Cardiac septum (tissue), 1 donor: Measurements from ENCODE around the gene VWDE. TPM values are rescaled to one million over a fixed set of nuclear protein-coding genes. Genes with fewer than 3 reads are reported as not detected.

Source experiments
- DNase-seq: peaks from one replicate; pipeline ENCODE4 v3.0.0-alpha.2; 2020; ENCODE audit warnings: low spot score
- intact Hi-C: fragments of 100-400 bp; cut with DNase I; formaldehyde crosslinking; loops from one replicate; pipeline ENCODE4 v1.14.0; 2022
- total RNA-seq: library from RNA; stranded (reverse); fragmentation: NEBNext Ultra II Directional; extraction: Animal tissue kit (Norgen Biotek cat#: 25700); gene quantifications from one replicate; pipeline ENCODE4 v1.2.1, GENCODE V29; 2021
- donor health status: DM: no; HTN: no; CAD: no.

VWDE gene
- total RNA-seq, 1 donor from 2014 or later: 0.38 TPM

- no peak for DNase-seq
- intact Hi-C loops: no loop called here
Observed at GRCh38 chr7:12351843-12352242, 51.8 kb downstream of the VWDE start.

GRCh38 chr7:12350971-12351370 lies 52.7 kb downstream of the VWDE start:
- DNase-seq: no peak
- intact Hi-C loops: no loop called here

- intact Hi-C loops: no loop called here
Observed at GRCh38 chr7:12337095-12337494, 66.6 kb downstream of the VWDE start.

GRCh38 chr7:12328888-12329770 lies 74.5 kb downstream of the VWDE start:
- DNase-seq: no peak
- intact Hi-C loops: no loop called here

More at GRCh38 chr7:12337095-12337494, 66.6 kb downstream of the VWDE start:
- no peak for DNase-seq

- intact Hi-C loops: no loop called here
- DNase-seq: no peak
Observed at GRCh38 chr7:12327922-12328321, 75.7 kb downstream of the VWDE start.

DNA sequence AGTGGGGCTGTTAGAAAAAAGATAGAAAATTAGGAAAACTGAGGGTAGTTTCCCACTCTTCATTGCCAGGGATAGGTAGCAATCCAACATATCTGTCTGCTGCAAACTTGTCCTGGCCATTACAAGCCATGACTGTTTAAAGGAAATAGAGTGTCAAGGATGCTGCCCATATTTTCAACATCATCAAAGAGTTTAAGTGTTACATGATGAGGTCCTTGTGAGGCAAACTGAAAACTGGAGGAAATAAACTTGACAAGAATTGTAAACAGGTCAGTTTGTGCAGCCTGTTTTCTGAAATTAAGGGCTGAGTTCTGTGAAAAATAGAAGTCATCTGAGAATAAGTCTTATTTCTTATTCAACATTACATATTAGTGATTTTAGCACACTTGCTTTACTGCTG lies 78.0 kb downstream of the VWDE start:
- no peak for DNase-seq
- intact Hi-C loops: no loop called here

GRCh38 chr7:12323415-12323814 lies 80.2 kb downstream of the VWDE start:
- intact Hi-C loops: loop anchor here (5.0 kb wide), 2 partner anchors 256 to 901 kb away; no protein-coding TSS in a partner anchor
- no peak for DNase-seq

DNA sequence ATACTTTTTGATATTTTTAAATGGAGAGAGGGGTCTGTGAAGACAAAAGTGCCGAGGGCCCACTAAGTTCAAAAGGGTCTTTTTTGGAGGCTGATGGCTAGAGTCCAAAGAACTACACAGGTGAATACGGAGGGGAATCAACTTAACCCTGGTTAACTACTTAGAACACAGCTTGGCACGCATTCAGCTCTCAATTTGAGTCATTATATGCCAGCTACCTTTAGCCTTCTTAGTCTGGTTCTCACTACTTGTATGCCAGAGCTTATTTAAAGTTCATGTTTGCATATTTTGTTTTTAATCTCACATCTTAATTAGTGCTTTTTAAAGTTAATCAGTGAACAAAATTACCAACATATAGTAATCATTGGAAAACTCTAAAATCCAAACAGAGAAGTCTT lies 80.8 kb downstream of the VWDE start:
- intact Hi-C loops: loop anchor here (5.0 kb wide), 2 partner anchors 256 to 901 kb away; no protein-coding TSS in a partner anchor
- DNase-seq: no peak

DNA sequence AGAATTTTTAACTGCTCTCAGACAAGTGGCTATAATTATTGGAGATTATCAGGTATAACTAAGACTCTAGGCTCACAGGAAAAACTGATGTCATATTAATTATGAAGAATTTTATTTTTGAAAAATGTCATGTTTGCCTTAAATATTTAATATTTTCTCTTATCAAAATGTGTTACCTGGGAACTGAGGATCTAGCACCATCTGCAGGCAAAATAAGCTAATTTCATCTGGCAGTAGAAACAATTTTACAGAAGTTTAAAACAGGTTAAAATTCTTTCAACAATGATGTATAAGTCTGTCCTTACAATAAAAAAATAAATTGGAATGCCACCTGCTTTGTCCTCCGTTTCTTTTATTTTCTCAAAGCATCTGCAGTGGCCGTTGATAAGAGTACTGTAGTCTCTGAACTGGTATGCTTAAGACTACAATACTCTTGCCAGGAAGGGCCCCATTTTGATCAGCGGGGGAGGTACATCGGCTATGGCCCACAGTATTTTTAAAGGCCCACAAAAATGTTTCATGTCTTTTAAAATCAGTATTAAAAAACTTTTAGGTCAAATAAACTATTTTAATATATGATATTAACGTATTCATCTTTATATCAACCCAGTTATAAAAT lies 81.3 kb downstream of the VWDE start:
- DNase-seq: no peak
- intact Hi-C loops: loop anchor here (5.0 kb wide), 2 partner anchors 255 to 900 kb away; no protein-coding TSS in a partner anchor

GRCh38 chr7:12320987-12321647 lies 82.5 kb downstream of the VWDE start:
- intact Hi-C loops: loop anchor here (5.0 kb wide), 2 partner anchors 254 to 899 kb away; no protein-coding TSS in a partner anchor

DNA sequence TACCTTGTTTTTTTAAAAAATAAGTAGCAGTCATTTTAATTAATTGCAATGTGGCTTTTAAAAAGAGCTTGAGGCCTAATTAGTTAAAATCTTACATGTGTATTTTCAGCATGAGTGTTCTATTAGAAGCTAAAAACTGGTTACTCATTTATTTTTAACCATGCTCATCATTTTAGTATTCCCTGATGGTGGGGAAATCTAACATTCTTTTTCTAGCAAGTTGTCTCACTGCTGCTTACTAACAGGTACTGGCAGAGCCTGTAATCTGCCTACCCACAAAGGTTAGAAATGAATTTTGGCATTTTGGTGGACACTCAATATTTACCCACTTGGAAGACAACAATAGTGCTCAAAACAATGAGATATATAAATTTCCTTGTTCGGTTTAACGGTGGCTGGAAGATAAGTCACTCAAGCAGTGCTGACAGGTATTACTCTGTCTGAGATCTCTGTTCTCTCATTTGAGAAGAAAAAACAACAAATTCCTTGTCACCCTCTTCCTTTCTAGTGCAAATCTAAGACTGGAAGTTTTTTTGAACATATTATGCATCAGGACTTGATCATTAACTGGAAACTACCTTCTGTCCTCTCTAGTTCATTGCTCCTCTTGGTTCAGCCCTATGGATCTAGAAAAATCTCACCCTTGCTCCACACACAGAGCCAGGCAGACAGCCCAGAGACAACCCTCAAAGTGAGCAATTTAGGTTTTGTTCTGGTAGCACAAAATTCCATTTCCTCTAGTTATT lies 83.3 kb downstream of the VWDE start:
- intact Hi-C loops: loop anchor here (5.0 kb wide), 2 partner anchors 253 to 898 kb away; no protein-coding TSS in a partner anchor
- no peak for DNase-seq

More at GRCh38 chr7:12320987-12321647, 82.5 kb downstream of the VWDE start:
- DNase-seq: no peak

DNA sequence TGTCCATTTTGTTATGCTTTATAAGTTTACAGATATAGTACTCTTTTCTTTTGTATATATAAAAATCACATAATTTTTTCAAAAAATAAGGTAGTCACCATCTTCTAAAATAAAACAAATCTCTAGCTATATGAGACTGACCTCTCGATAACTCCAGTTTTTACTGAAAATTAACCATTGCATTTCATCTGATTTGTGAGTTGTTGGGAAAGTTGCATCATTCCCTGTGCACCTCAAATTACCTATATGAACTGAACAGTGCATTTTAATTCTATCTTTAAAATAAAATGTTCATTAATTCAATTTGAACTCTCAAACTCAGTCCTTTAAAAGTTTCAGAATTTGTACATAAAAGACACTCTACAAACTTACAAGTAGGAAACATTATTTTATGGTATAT lies 86.0 kb downstream of the VWDE start:
- intact Hi-C loops: no loop called here

GRCh38 chr7:12316925-12317324 lies 86.7 kb downstream of the VWDE start:
- no peak for DNase-seq
- intact Hi-C loops: no loop called here

More for the DNA sequence above, 86.0 kb downstream of the VWDE start:
- no peak for DNase-seq

DNA sequence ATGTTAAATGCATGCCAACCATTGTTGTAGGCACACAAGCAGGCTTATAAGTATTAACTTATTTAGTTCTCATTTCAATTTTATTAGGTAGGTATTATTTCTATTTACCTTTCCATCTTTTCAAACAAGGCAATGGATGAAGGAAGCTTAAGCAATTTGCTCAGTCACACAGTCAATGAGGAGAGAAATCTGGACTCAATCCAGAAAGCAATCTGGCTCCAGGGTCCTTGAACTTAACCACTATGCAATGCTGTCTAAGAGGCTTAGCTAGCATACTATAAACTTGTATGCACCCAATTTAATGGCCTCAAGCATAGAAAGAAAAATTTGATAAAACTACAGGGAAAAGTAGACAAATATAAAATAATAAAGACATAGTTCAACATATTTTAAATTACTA lies 88.6 kb downstream of the VWDE start:
- DNase-seq: no peak
- intact Hi-C loops: no loop called here

- intact Hi-C loops: no loop called here
- DNase-seq: no peak
Observed at GRCh38 chr7:12314199-12314598, 89.5 kb downstream of the VWDE start.

GRCh38 chr7:12305502-12305901 lies 98.2 kb downstream of the VWDE start:
- intact Hi-C loops: no loop called here
- DNase-seq: no peak

GRCh38 chr7:12303495-12303894 lies 100.2 kb downstream of the VWDE start:
- no peak for DNase-seq
- intact Hi-C loops: no loop called here

- intact Hi-C loops: no loop called here
- DNase-seq: no peak
Observed at GRCh38 chr7:12303062-12303461, 100.6 kb downstream of the VWDE start.

DNA sequence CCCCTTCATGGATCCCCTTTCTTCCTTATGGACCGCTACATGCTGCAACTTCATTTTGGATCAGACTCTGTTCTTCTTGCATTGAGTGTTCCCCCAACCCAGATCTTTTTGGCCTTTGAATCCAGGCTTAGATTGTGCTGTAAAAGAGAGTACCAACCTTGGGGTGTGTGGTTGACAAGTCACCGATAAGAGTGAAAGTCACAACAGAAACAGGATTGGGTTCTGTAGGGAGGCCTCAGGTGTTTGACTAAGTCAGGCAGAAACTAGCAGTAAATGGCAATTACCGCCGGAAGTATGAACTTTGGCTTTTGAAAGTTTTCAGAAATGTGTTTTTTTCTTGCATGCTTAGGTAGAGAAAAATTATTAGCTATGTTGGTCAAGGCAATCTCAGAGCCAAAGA lies 103.2 kb downstream of the VWDE start:
- DNase-seq: no peak
- intact Hi-C loops: no loop called here
